HG03135 (cell line): ENCODE data around the gene RNF151.

ENCODE experiments used
- ATAC-seq: cut with Tn5 transposase; IDR thresholded peaks from one replicate; pipeline ENCODE4 v1.9.1; 2021; ENCODE audit warnings: mild to moderate bottlenecking, moderate library complexity; ENCODE audit not compliant: unreplicated experiment

The RNF151 gene

GRCh38 chr16:1991135-1991551 lies 24.5 kb downstream of the RNF151 start:
- no peak for ATAC-seq

- no peak for ATAC-seq
Observed at GRCh38 chr16:1991588-1991947, 24.9 kb downstream of the RNF151 start.

GRCh38 chr16:1991948-1992703 lies 25.5 kb downstream of the RNF151 start:
- ATAC-seq: peak; percentile 47

GRCh38 chr16:1992704-1993317 lies 26.2 kb downstream of the RNF151 start:
- ATAC-seq: no peak

GRCh38 chr16:1993731-1994131 lies 27.1 kb downstream of the RNF151 start:
- no peak for ATAC-seq

GRCh38 chr16:1997494-1998359 lies 31.1 kb downstream of the RNF151 start:
- no peak for ATAC-seq

GRCh38 chr16:1998360-1998835 lies 31.7 kb downstream of the RNF151 start:
- ATAC-seq: no peak

- ATAC-seq: no peak
Observed at GRCh38 chr16:1998852-1999801, 32.5 kb downstream of the RNF151 start.

- ATAC-seq: no peak
Observed at GRCh38 chr16:1999866-2000514, 33.3 kb downstream of the RNF151 start.

- ATAC-seq: no peak
Observed at GRCh38 chr16:2001035-2001434, 34.4 kb downstream of the RNF151 start.

- ATAC-seq: no peak
Observed at GRCh38 chr16:2001456-2002355, 35.0 kb downstream of the RNF151 start.

- ATAC-seq: no peak
Observed at GRCh38 chr16:2002406-2003230, 36.0 kb downstream of the RNF151 start.

- ATAC-seq: no peak
Observed at GRCh38 chr16:2003231-2003826, 36.7 kb downstream of the RNF151 start.

GRCh38 chr16:2003827-2004641 lies 37.4 kb downstream of the RNF151 start:
- ATAC-seq: peak; percentile 60

- no peak for ATAC-seq
Observed at GRCh38 chr16:2004795-2005517, 38.3 kb downstream of the RNF151 start.

- ATAC-seq: no peak
Observed at GRCh38 chr16:2005646-2006045, 39.0 kb downstream of the RNF151 start.
